K562 (cell line): ENCODE results near the gene VSIG10. TPM values are rescaled to one million over a fixed set of nuclear protein-coding genes. Genes with fewer than 3 reads are reported as not detected.

Experiments
- CLOCK ChIP-seq: fragments of 250-450 bp; sonication (Bioruptor Pico); IDR thresholded peaks from 2 replicates; pipeline ENCODE4 v1.4.0; 2020; ENCODE audit warnings: mild to moderate bottlenecking, moderate library complexity, borderline replicate concordance
- DLX4 ChIP-seq: fragments of 250-450 bp; sonication (Bioruptor Pico); IDR thresholded peaks from 2 replicates; pipeline ENCODE4 v1.6.1; 2021; ENCODE audit warnings: mild to moderate bottlenecking
- EP400 ChIP-seq: fragments of 450-650 bp; IDR thresholded peaks from 2 replicates; pipeline ENCODE4 v1.6.1; 2017; ENCODE audit warnings: antibody characterized with exemption, mild to moderate bottlenecking, moderate library complexity
- FOXJ2 ChIP-seq: fragments of 200-800 bp; sonication (Bioruptor generic); IDR thresholded peaks from 2 replicates; pipeline ENCODE4 v1.6.1; 2016; ENCODE audit warnings: missing genetic modification characterization, missing compliant biosample characterization
- GTF2A2 ChIP-seq: IDR thresholded peaks from 2 replicates; pipeline ENCODE4 v1.6.1; 2016; ENCODE audit warnings: mild to moderate bottlenecking, missing genetic modification characterization, missing compliant biosample characterization
- MCM2 ChIP-seq: fragments of 450-650 bp; IDR thresholded peaks from 2 replicates; pipeline ENCODE4 v1.6.1; 2017; ENCODE audit warnings: low read depth, mild to moderate bottlenecking
- NONO ChIP-seq, 2 experiments: fragments of 200-400 bp in 1 of 2; fragments of 450-650 bp in 1 of 2; formaldehyde crosslinking in 1 of 2; IDR thresholded peaks; 2 replicates each; pipeline ENCODE4 v1.6.1; 2017; ENCODE audit warnings: low read depth in 2 of 2, mild to moderate bottlenecking in 2 of 2, moderate library complexity in 2 of 2, low read length in 1 of 2
- NR2C1 ChIP-seq, 2 experiments: fragments of 450-650 bp; IDR thresholded peaks; 2 replicates each; pipeline ENCODE4 v1.6.1; 2017; ENCODE audit warnings: mild to moderate bottlenecking in 2 of 2, antibody characterized with exemption in 1 of 2, inconsistent platforms in 1 of 2, missing compliant biosample characterization in 1 of 2, missing genetic modification characterization in 1 of 2
- POU5F1 ChIP-seq: fragments of 150-350 bp; IDR thresholded peaks from 2 replicates; pipeline ENCODE4 v1.6.1; 2014; ENCODE audit warnings: borderline replicate concordance, low read length, low read depth, mild to moderate bottlenecking; ENCODE audit not compliant: partially characterized antibody
- PRPF4 ChIP-seq: fragments of 200-400 bp; formaldehyde crosslinking; IDR thresholded peaks from one replicate; pipeline ENCODE4 v1.6.1; 2017; ENCODE audit warnings: low read length, low read depth, mild to moderate bottlenecking; ENCODE audit not compliant: insufficient read depth, poor library complexity, severe bottlenecking
- RFX1 ChIP-seq: fragments of 450-650 bp; IDR thresholded peaks from 2 replicates; pipeline ENCODE4 v1.6.1; 2016; ENCODE audit warnings: mild to moderate bottlenecking, moderate library complexity
- TAF15 ChIP-seq: fragments of 200-400 bp; formaldehyde crosslinking; IDR thresholded peaks from 2 replicates; pipeline ENCODE4 v1.6.1; 2017; ENCODE audit warnings: mild to moderate bottlenecking, low read depth, low read length, moderate library complexity
- ZFX ChIP-seq: sonication (generic); formaldehyde crosslinking; IDR thresholded peaks from 2 replicates; pipeline ENCODE4 v1.8.0; 2022; ENCODE audit warnings: mild to moderate bottlenecking, missing genetic modification reagents, moderate library complexity
- ZNF140 ChIP-seq: fragments of 250-450 bp; sonication (Bioruptor Pico); IDR thresholded peaks from 2 replicates; pipeline ENCODE4 v1.8.0; 2021; ENCODE audit warnings: moderate library complexity, mild to moderate bottlenecking, inconsistent platforms
- ZNF232 ChIP-seq: sonication (generic); formaldehyde crosslinking; IDR thresholded peaks from 2 replicates; pipeline ENCODE4 v1.8.0; 2022; ENCODE audit warnings: mild to moderate bottlenecking, missing genetic modification reagents
- ZNF395 ChIP-seq: fragments of 200-800 bp; sonication (Bioruptor generic); IDR thresholded peaks from 2 replicates; pipeline ENCODE4 v1.6.1; 2017; ENCODE audit warnings: missing genetic modification characterization, missing compliant biosample characterization
- ZNF592 ChIP-seq: fragments of 450-650 bp; IDR thresholded peaks from 2 replicates; pipeline ENCODE4 v1.6.1; 2017; ENCODE audit warnings: antibody characterized with exemption, mild to moderate bottlenecking
- polyA plus RNA-seq, 8 experiments: library from polyadenylated mRNA; depleted of rRNA in 4 of 8; stranded (reverse) in 5 of 8; unstranded in 3 of 8; fragments of >200 nt; fragmentation: Nextera tagmentation in 2 of 8; fragmentation: Illumina TruSeq in 1 of 8; extraction: Ambion mirVana in 2 of 8; extraction: Trizol in 1 of 8; gene quantifications; 2 replicates each; pipeline versions ENCODE4 v1.2.1 to v1.2.3, GENCODE V29; 2011 to 2014; ENCODE audit warnings: inconsistent platforms in 1 of 8, missing spikeins in 1 of 8
- total RNA-seq, 7 experiments: library from RNA; depleted of rRNA in 6 of 7; stranded (reverse); fragments of >200 nt in 6 of 7; fragmentation: Illumina TruSeq in 2 of 7; extraction: Trizol in 2 of 7; gene quantifications; 2 replicates each; pipeline versions ENCODE4 v1.2.1 to v1.2.3, GENCODE V29; 2011 to 2021; ENCODE audit warnings: low replicate concordance in 1 of 7

VSIG10 gene
- total and polyA plus RNA-seq, 9 of the 15 experiments (the other 6 are each of a cell fraction or from before 2014, with no cell fraction given), result 4.1 to 8.8 (median 4.7) TPM

GRCh38 chr12:118135788-118136558 is 32.2 kb upstream of the VSIG10 start, which contains the start of gene PEBP1 (continued):
- TF ChIP-seq ZNF395 (peak; percentile 78), POU5F1 (no peak), PRPF4 (no peak), MCM2 (no peak), FOXJ2 (tag) (no peak), NONO (IDR thresholded peaks at IDR 0.05; ENCODE audit: low read depth in 2 of 2, low read length in 1 of 2) (peak; percentile 58 to 74; a peak in 2 of 4 replicates), ZNF140 (CRISPR knock-in tag) (no peak), GTF2A2 (tag) (no peak), ZNF232 (peak; percentile 42; the same call in 1 of the 2 replicates), TAF15 (no peak), RFX1 (no peak), EP400 (peak; percentile 84), CLOCK (CRISPR knock-in tag) (no peak), DLX4 (CRISPR knock-in tag) (no peak), NR2C1 (IDR thresholded peaks at IDR 0.05) (no peak), NR2C1 (tag; IDR thresholded peaks at IDR 0.05) (no peak), ZFX (CRISPR knock-in tag) (peak; percentile 98), ZNF592 (peak; percentile 56; the same call in 1 of the 2 replicates)
